Activated naive CD4-positive, alpha-beta T cell treated with anti-CD3 and anti-CD28 coated beads, Interleukin-2, amount 50 U/mL, for 24 hours (primary cell): ENCODE results near the gene OSER1.

Experiments
- H3K27ac Mint-ChIP-seq: one replicate; pipeline ENCODE4 v1.8.0; 2021; ENCODE audit warnings: mild to moderate bottlenecking, mixed read lengths
- H3K27me3 Mint-ChIP-seq: one replicate; pipeline ENCODE4 v1.8.0; 2021; ENCODE audit warnings: mixed read lengths
- H3K36me3 Mint-ChIP-seq: one replicate; pipeline ENCODE4 v1.8.0; 2021; ENCODE audit warnings: mixed read lengths
- H3K4me1 Mint-ChIP-seq: one replicate; pipeline ENCODE4 v1.8.0; 2021; ENCODE audit warnings: mixed read lengths
- H3K4me3 Mint-ChIP-seq: one replicate; pipeline ENCODE4 v1.8.0; 2021; ENCODE audit warnings: mild to moderate bottlenecking, mixed read lengths
- H3K9me3 Mint-ChIP-seq: one replicate; pipeline ENCODE4 v1.8.0; 2021; ENCODE audit warnings: mixed read lengths

OSER1 gene

DNA sequence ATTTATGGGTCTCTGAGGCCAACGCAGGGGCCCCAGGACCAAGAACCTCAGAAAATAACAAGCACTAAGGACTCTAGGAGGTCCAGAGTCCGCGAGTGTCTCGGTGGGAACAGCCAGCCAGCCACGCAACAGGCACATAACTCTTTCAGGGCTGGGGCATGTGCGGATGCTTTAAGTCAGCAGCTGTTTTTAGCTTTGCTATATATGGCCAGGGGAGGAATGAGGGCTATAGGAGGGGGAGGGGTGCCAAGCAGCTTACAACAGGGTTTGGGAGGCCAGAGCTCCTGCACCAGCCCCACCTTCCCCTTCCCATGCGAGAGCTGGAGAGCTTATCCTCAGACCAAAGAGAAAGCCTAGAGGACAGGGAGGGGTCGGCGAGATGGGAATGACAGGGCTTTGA, 29.8 kb downstream of the OSER1 start:
- H3K27ac Mint-ChIP-seq: no peak overlapping the region
- H3K36me3 Mint-ChIP-seq: no peaks in the 10 kb centered on the region
- H3K4me1 Mint-ChIP-seq: no peaks in the 10 kb centered on the region
- H3K27me3 Mint-ChIP-seq: peaks cover 21% of the 10 kb centered on the region
- H3K9me3 Mint-ChIP-seq: no peaks in the 10 kb centered on the region
- no peak overlapping the region for H3K4me3 Mint-ChIP-seq

- Mint-ChIP-seq H3K27me3 (peaks cover 17% of the 10 kb centered on the region), H3K27ac (no peak overlapping the region), H3K4me1 (no peaks in the 10 kb centered on the region)
Observed at GRCh38 chr20:44176833-44177534, 33.6 kb downstream of the OSER1 start.

DNA sequence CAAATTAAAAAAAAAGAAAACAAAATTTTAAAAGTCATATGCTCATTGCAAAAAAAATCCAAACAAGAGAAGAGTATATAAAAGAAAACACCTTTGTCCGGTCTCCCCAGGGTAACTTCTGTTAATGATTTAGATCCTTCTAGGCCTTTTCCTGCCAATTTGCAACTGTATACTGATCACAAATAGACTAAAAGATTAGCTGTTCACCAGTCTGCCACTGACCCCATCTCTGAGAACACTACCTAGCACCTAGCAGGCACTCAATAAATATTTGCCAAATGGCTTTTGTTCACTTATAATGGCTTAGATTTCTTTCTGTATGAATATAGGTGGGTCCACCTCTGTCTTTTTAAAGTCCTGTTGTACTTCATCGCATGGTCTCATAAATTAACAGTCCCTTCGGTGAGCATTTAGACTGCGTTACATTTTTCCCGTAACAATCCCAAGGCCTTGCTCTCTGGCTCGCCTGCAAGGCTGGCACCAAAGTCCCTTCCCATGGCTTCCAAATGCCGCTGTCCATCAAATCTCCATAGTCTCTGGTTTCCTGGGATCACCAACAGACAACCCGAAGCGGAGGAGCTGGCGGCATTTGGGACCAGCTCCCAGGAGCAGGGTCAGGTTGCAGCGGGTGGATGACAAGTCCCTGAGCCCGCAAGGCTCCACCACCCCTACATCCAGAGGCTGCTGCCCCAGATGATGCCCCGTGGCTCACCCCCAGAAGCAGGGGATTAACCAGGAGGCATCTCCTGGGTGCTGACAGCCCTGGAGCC, 35.4 kb downstream of the OSER1 start:
- Mint-ChIP-seq H3K9me3 (no peaks in the 10 kb centered on the region), H3K4me3 (no peak overlapping the region), H3K27ac (no peak overlapping the region), H3K27me3 (peaks cover 12% of the 10 kb centered on the region), H3K36me3 (no peaks in the 10 kb centered on the region), H3K4me1 (no peaks in the 10 kb centered on the region)

More at GRCh38 chr20:44176833-44177534, 33.6 kb downstream of the OSER1 start:
- H3K9me3 Mint-ChIP-seq: no peaks in the 10 kb centered on the region
- no peak overlapping the region for H3K4me3 Mint-ChIP-seq
- H3K36me3 Mint-ChIP-seq: no peaks in the 10 kb centered on the region

GRCh38 chr20:44173846-44174245, 36.7 kb downstream of the OSER1 start:
- H3K4me3 Mint-ChIP-seq: no peak overlapping the region

DNA sequence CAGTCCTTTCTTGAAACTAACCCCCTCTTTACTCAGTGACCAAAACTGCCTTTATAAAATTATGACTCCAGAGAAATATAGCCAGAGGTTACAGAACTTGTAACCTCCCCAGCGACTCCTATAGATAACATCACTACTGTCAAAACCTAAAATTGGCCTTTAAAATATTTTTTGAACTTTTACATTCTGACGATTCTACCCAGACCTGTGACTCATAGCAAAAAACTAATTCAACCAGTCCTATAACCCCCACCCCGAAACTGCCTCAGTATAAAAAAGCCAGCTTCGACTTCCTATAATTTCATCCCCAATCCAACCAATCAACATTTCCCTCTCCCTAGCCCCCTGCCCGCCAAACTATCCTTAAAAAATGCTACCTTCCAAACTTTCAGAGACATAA, 37.5 kb downstream of the OSER1 start:
- H3K27me3 Mint-ChIP-seq: peaks cover 14% of the 10 kb centered on the region
- H3K4me3 Mint-ChIP-seq: no peak overlapping the region
- H3K27ac Mint-ChIP-seq: no peak overlapping the region
- no peaks in the 10 kb centered on the region for H3K4me1 Mint-ChIP-seq
- H3K9me3 Mint-ChIP-seq: no peaks in the 10 kb centered on the region
- no peaks in the 10 kb centered on the region for H3K36me3 Mint-ChIP-seq

More at GRCh38 chr20:44173846-44174245, 36.7 kb downstream of the OSER1 start:
- Mint-ChIP-seq H3K9me3 (no peaks in the 10 kb centered on the region), H3K27me3 (peaks cover 13% of the 10 kb centered on the region), H3K27ac (no peak overlapping the region), H3K36me3 (no peaks in the 10 kb centered on the region), H3K4me1 (no peaks in the 10 kb centered on the region)

DNA sequence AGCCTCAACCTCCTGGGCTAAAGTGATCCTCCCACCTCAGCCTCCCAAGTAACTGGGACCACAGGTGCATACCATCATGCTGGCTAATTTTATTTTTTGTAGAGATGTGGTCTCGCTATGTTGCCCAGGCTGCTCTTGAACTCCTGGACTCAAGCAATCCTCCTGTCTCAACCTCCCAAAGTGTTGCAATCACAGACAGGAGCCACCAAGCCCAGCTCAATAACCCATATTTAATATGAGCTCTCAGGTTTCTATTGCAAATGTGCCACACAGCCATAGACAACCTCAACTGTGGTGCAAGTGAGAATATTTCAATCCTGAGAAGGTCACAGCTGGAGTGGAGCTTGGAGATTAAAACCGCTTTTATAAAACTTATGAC, 38.0 kb downstream of the OSER1 start:
- Mint-ChIP-seq H3K9me3 (no peaks in the 10 kb centered on the region), H3K36me3 (no peaks in the 10 kb centered on the region), H3K27ac (no peak overlapping the region), H3K27me3 (peaks cover 14% of the 10 kb centered on the region), H3K4me1 (no peaks in the 10 kb centered on the region), H3K4me3 (no peak overlapping the region)

GRCh38 chr20:44171775-44172571, 38.6 kb downstream of the OSER1 start:
- H3K27me3 Mint-ChIP-seq: peaks cover 14% of the 10 kb centered on the region
- no peak overlapping the region for H3K27ac Mint-ChIP-seq
- H3K9me3 Mint-ChIP-seq: no peaks in the 10 kb centered on the region
- no peaks in the 10 kb centered on the region for H3K36me3 Mint-ChIP-seq
- H3K4me3 Mint-ChIP-seq: no peak overlapping the region
- no peaks in the 10 kb centered on the region for H3K4me1 Mint-ChIP-seq

- H3K27ac Mint-ChIP-seq: no peak overlapping the region
- no peaks in the 10 kb centered on the region for H3K4me1 Mint-ChIP-seq
- no peaks in the 10 kb centered on the region for H3K36me3 Mint-ChIP-seq
- H3K4me3 Mint-ChIP-seq: no peak overlapping the region
- H3K27me3 Mint-ChIP-seq: peaks cover 14% of the 10 kb centered on the region
- no peaks in the 10 kb centered on the region for H3K9me3 Mint-ChIP-seq
Observed at GRCh38 chr20:44170816-44171410, 39.7 kb downstream of the OSER1 start.

DNA sequence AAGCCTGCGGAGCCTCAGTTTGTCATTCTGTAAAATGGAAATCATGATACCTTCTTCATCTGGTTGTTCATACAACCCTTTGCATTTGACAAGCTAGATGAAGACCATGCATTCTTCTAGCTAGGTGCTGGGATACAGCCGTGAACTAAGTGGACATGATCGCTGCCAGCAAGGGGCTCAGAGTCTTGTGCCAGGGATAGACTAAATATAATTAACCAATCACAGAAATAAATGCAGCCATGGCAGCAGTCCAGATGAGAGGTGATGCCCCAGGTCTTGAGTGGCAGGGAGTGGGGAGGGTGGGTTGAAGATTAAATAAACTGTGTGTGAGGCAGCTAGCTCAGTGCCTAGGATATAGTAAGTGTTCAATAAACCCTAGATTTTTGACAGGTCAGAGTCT, 42.8 kb downstream of the OSER1 start:
- H3K4me1 Mint-ChIP-seq: no peaks in the 10 kb centered on the region

GRCh38 chr20:44166477-44166876, 44.1 kb downstream of the OSER1 start:
- H3K9me3 Mint-ChIP-seq: no peaks in the 10 kb centered on the region
- H3K4me3 Mint-ChIP-seq: no peak overlapping the region
- no peaks in the 10 kb centered on the region for H3K4me1 Mint-ChIP-seq
- no peak overlapping the region for H3K27ac Mint-ChIP-seq
- peaks cover 14% of the 10 kb centered on the region for H3K27me3 Mint-ChIP-seq
- peaks cover 1% of the 10 kb centered on the region for H3K36me3 Mint-ChIP-seq

More for the DNA sequence above, 42.8 kb downstream of the OSER1 start:
- H3K4me3 Mint-ChIP-seq: no peak overlapping the region
- H3K9me3 Mint-ChIP-seq: no peaks in the 10 kb centered on the region
- H3K36me3 Mint-ChIP-seq: peaks cover 1% of the 10 kb centered on the region
- H3K27me3 Mint-ChIP-seq: peaks cover 14% of the 10 kb centered on the region
- H3K27ac Mint-ChIP-seq: no peak overlapping the region

- H3K9me3 Mint-ChIP-seq: no peaks in the 10 kb centered on the region
- no peaks in the 10 kb centered on the region for H3K4me1 Mint-ChIP-seq
- H3K36me3 Mint-ChIP-seq: peaks cover 1% of the 10 kb centered on the region
- no peak overlapping the region for H3K27ac Mint-ChIP-seq
- H3K4me3 Mint-ChIP-seq: no peak overlapping the region
- H3K27me3 Mint-ChIP-seq: peaks cover 13% of the 10 kb centered on the region
Observed at GRCh38 chr20:44166008-44166407, 44.6 kb downstream of the OSER1 start.

GRCh38 chr20:44160133-44160532, 50.4 kb downstream of the OSER1 start:
- H3K4me3 Mint-ChIP-seq: no peak overlapping the region
- peaks cover 3% of the 10 kb centered on the region for H3K36me3 Mint-ChIP-seq
- H3K4me1 Mint-ChIP-seq: no peaks in the 10 kb centered on the region
- peaks cover 14% of the 10 kb centered on the region for H3K27me3 Mint-ChIP-seq
- H3K27ac Mint-ChIP-seq: no peak overlapping the region
- no peaks in the 10 kb centered on the region for H3K9me3 Mint-ChIP-seq

DNA sequence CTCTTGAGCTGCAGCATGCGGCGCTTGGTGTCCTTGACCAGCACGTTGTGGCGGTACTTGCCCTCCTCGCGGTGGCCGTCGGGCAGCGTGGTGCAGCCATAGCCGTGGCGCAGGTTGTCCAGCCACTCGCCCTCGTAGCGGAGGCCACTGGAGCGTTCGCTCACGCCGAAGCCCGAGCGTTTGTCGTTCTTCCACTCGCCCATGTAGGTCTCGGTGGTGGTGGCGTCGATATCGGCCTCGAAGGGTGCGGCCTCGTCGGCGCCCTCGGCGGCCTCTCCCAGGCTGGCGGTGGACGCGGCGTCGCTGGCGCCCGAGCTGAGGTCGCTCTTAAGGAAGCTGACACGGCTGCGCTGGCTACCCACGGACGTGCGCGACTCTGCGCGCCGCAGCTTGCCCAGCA, 50.9 kb downstream of the OSER1 start:
- no peaks in the 10 kb centered on the region for H3K4me1 Mint-ChIP-seq
- peaks cover 14% of the 10 kb centered on the region for H3K27me3 Mint-ChIP-seq
- no peaks in the 10 kb centered on the region for H3K9me3 Mint-ChIP-seq
- H3K36me3 Mint-ChIP-seq: peaks cover 3% of the 10 kb centered on the region
- H3K27ac Mint-ChIP-seq: no peak overlapping the region
- no peak overlapping the region for H3K4me3 Mint-ChIP-seq

- Mint-ChIP-seq H3K9me3 (no peaks in the 10 kb centered on the region), H3K4me3 (no peak overlapping the region), H3K27ac (no peak overlapping the region), H3K36me3 (peaks cover 3% of the 10 kb centered on the region), H3K27me3 (peaks cover 12% of the 10 kb centered on the region), H3K4me1 (peaks cover 3% of the 10 kb centered on the region)
Observed at GRCh38 chr20:44159125-44159524, 51.4 kb downstream of the OSER1 start.

DNA sequence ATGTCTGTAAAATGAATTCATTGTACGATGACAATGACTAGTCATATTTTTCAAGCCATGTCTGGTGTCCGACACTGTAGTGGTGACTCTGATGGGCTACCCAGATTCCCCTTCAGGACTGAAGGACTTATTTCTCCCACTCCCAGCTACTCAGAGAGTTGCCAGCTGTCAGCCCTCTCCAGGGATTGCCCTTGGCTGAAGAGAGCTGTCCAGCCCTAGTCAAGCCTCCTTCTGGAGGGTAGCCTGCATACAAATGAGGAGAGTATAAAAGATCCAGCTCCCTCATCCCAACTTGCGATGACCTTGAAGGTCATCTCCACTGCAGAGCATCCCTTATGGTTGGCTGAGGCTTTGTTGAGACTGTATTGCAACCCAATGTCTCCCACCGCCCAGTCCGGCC, 53.5 kb downstream of the OSER1 start:
- peaks cover 19% of the 10 kb centered on the region for H3K4me1 Mint-ChIP-seq
- no peak overlapping the region for H3K27ac Mint-ChIP-seq

More for the DNA sequence above, 53.5 kb downstream of the OSER1 start:
- H3K9me3 Mint-ChIP-seq: no peaks in the 10 kb centered on the region
- peaks cover 5% of the 10 kb centered on the region for H3K27me3 Mint-ChIP-seq
- peaks cover 2% of the 10 kb centered on the region for H3K36me3 Mint-ChIP-seq
- H3K4me3 Mint-ChIP-seq: no peak overlapping the region
